GM23338 (cell line): Measurements from ENCODE around the gene CPSF4. TPM values are rescaled to one million over a fixed set of nuclear protein-coding genes. Genes with fewer than 3 reads are reported as not detected.

Source experiments
- ATAC-seq: fragments of 200-7000 bp; cut with Tn5 transposase; 3 replicates; pipeline ENCODE4 v1.9.1; 2020
- DNase-seq: peaks from one replicate; pipeline ENCODE4 v3.0.0-alpha.2; 2015; ENCODE audit warnings: low spot score
- H2AFZ ChIP-seq: fragments of 200-600 bp; sonication (generic); 2 replicates; pipeline ENCODE4 v1.8.0; 2016; ENCODE audit warnings: antibody characterized with exemption, mild to moderate bottlenecking, moderate library complexity
- H3F3A ChIP-seq: fragments of 200-600 bp; sonication (generic); replicated peaks from 2 replicates; pipeline ENCODE4 v1.8.0; 2017; ENCODE audit warnings: antibody characterized with exemption, mixed run types, low read depth
- H3K27ac ChIP-seq: fragments of 200-600 bp; sonication (generic); 2 replicates; pipeline ENCODE4 v1.6.1; 2016; ENCODE audit warnings: low read depth
- H3K27me3 ChIP-seq: fragments of 200-600 bp; sonication (generic); 2 replicates; pipeline ENCODE4 v1.8.0; 2016; ENCODE audit warnings: mild to moderate bottlenecking, mixed run types, moderate library complexity; ENCODE audit not compliant: insufficient read depth
- H3K36me3 ChIP-seq: fragments of 200-600 bp; sonication (generic); 2 replicates; pipeline ENCODE4 v1.8.0; 2016; ENCODE audit warnings: mild to moderate bottlenecking; ENCODE audit not compliant: insufficient read depth
- H3K4me1 ChIP-seq: fragments of 200-600 bp; sonication (generic); 2 replicates; pipeline ENCODE4 v1.8.0; 2016; ENCODE audit warnings: mild to moderate bottlenecking, moderate library complexity; ENCODE audit not compliant: insufficient read depth
- H3K4me2 ChIP-seq: fragments of 200-600 bp; sonication (generic); 2 replicates; pipeline ENCODE4 v1.7.1; 2017; ENCODE audit warnings: mixed run types
- H3K4me3 ChIP-seq: fragments of 200-600 bp; sonication (generic); 2 replicates; pipeline ENCODE4 v1.6.1; 2016; ENCODE audit warnings: mixed run types
- H3K79me2 ChIP-seq: fragments of 200-600 bp; sonication (generic); replicated peaks from 2 replicates; pipeline ENCODE4 v1.8.0; 2017; ENCODE audit warnings: mild to moderate bottlenecking; ENCODE audit not compliant: insufficient read depth
- H3K9me2 ChIP-seq: fragments of 200-600 bp; sonication (generic); 2 replicates; pipeline ENCODE4 v1.8.0; 2017; ENCODE audit not compliant: insufficient read depth
- H4K20me1 ChIP-seq: fragments of 200-600 bp; sonication (generic); replicated peaks from 2 replicates; pipeline ENCODE4 v1.8.0; 2017; ENCODE audit warnings: mild to moderate bottlenecking; ENCODE audit not compliant: insufficient read depth
- H3K27ac Mint-ChIP-seq: 2 replicates; pipeline ENCODE4 v1.8.0; 2020; ENCODE audit warnings: inconsistent platforms, mild to moderate bottlenecking, moderate library complexity, mixed read lengths
- H3K27me3 Mint-ChIP-seq: 3 replicates; pipeline ENCODE4 v1.8.0; 2022; ENCODE audit warnings: low read depth, mild to moderate bottlenecking, moderate library complexity, mixed read lengths, inconsistent platforms; ENCODE audit not compliant: insufficient read depth, poor library complexity
- H3K36me3 Mint-ChIP-seq: 3 replicates; pipeline ENCODE4 v1.8.0; 2021; ENCODE audit warnings: low read depth, mild to moderate bottlenecking, inconsistent platforms, moderate library complexity, mixed read lengths
- H3K4me1 Mint-ChIP-seq: 3 replicates; pipeline ENCODE4 v1.8.0; 2020; ENCODE audit warnings: mild to moderate bottlenecking, inconsistent platforms, mixed read lengths
- H3K4me3 Mint-ChIP-seq: 3 replicates; pipeline ENCODE4 v1.8.0; 2021; ENCODE audit warnings: moderate library complexity, mild to moderate bottlenecking, inconsistent platforms, mixed read lengths
- H3K9me3 Mint-ChIP-seq: 3 replicates; pipeline ENCODE4 v1.8.0; 2020; ENCODE audit warnings: moderate library complexity, mild to moderate bottlenecking, inconsistent platforms, mixed read lengths
- CREB1 ChIP-seq: fragments of 250-450 bp; sonication (Bioruptor Pico); IDR thresholded peaks from 2 replicates; pipeline ENCODE4 v1.5.0; 2020; ENCODE audit warnings: low read depth, mild to moderate bottlenecking, moderate library complexity
- CTCF ChIP-seq, 2 experiments: fragments of 200-600 bp in 1 of 2; sonication (generic) in 1 of 2; conservative IDR thresholded peaks; 2 replicates each; pipeline versions ENCODE4 v1.5.1 to v1.6.1; 2016 to 2017; ENCODE audit warnings: antibody characterized with exemption in 2 of 2, low read depth in 2 of 2, mild to moderate bottlenecking in 2 of 2, moderate library complexity in 1 of 2
- ETS1 ChIP-seq: IDR thresholded peaks from 2 replicates; pipeline ENCODE4 v1.6.1; 2016; ENCODE audit warnings: antibody characterized with exemption
- EZH2 ChIP-seq: fragments of 200-600 bp; sonication (generic); IDR thresholded peaks from one replicate; pipeline ENCODE4 v1.8.0; 2017; ENCODE audit warnings: antibody characterized with exemption, mild to moderate bottlenecking, low read depth; ENCODE audit not compliant: unreplicated experiment
- EZH2phosphoT487 ChIP-seq: fragments of 200-600 bp; sonication (generic); IDR thresholded peaks from one replicate; pipeline ENCODE4 v1.8.1; 2018; ENCODE audit warnings: antibody characterized with exemption; ENCODE audit not compliant: unreplicated experiment
- JUNB ChIP-seq: IDR thresholded peaks from one replicate; pipeline ENCODE4 v1.6.1; 2016; ENCODE audit warnings: antibody characterized with exemption; ENCODE audit not compliant: unreplicated experiment
- NANOG ChIP-seq: IDR thresholded peaks from 2 replicates; pipeline ENCODE4 v1.6.1; 2016; ENCODE audit warnings: antibody characterized with exemption, borderline replicate concordance
- POLR2AphosphoS5 ChIP-seq: IDR thresholded peaks from 2 replicates; pipeline ENCODE4 v1.6.1; 2016; ENCODE audit warnings: antibody characterized with exemption, low read depth
- REST ChIP-seq: IDR thresholded peaks from one replicate; pipeline ENCODE4 v1.6.1; 2018; ENCODE audit warnings: antibody characterized with exemption; ENCODE audit not compliant: unreplicated experiment
- STAT1 ChIP-seq: IDR thresholded peaks from one replicate; pipeline ENCODE4 v1.6.1; 2016; ENCODE audit warnings: antibody characterized with exemption; ENCODE audit not compliant: unreplicated experiment
- ZNF114 ChIP-seq: fragments of 250-450 bp; sonication (Bioruptor Pico); IDR thresholded peaks from 2 replicates; pipeline ENCODE4 v1.5.0; 2020; ENCODE audit warnings: mild to moderate bottlenecking, moderate library complexity
- ZNF331 ChIP-seq: fragments of 250-450 bp; sonication (Bioruptor Pico); IDR thresholded peaks from 2 replicates; pipeline ENCODE4 v1.5.0; 2020; ENCODE audit warnings: low read depth, mild to moderate bottlenecking, moderate library complexity
- polyA plus RNA-seq: library from polyadenylated mRNA; unstranded; fragments of >200 nt; fragmentation: Nextera tagmentation; extraction: Ambion mirVana; gene quantifications from 2 replicates; pipeline ENCODE4 v1.2.1, GENCODE V29; 2016
- total RNA-seq: library from RNA; depleted of rRNA; stranded (reverse); fragments of >200 nt; shearing (Covaris generic); gene quantifications from 2 replicates; pipeline ENCODE4 v1.2.3, GENCODE V29; 2014
- TF ChIP-seq, protein P1 (sequence below): fragments of 250-450 bp; sonication (Bioruptor Pico); IDR thresholded peaks from 2 replicates; pipeline ENCODE4 v1.5.0; 2020; ENCODE audit warnings: mild to moderate bottlenecking, moderate library complexity

Gene CPSF4
- total and polyA plus RNA-seq, 2 experiments from 2014 or later, result 34.3 to 93.2 TPM

GRCh38 chr7:99493823-99494222, 55.1 kb downstream of the CPSF4 start:
- no peak overlapping the region for H3K4me3 ChIP-seq
- peaks cover 12% of the 10 kb centered on the region for H3K4me1 Mint-ChIP-seq
- H3K36me3 ChIP-seq, result peaks cover 41% of the 10 kb centered on the region

More at GRCh38 chr7:99493823-99494222, 55.1 kb downstream of the CPSF4 start:
- no peak overlapping the region for H3K27ac Mint-ChIP-seq
- Histone ChIP-seq H3K9me2 (no peaks in the 10 kb centered on the region), H3K4me1 (peaks cover 11% of the 10 kb centered on the region; the same call in 1 of the 2 replicates), H4K20me1 (peaks cover 17% of the 10 kb centered on the region), H3F3A (peaks cover 20% of the 10 kb centered on the region), H3K4me2 (no peak overlapping the region), H3K27ac (no peak overlapping the region), H2AFZ (no peak overlapping the region), H3K27me3 (no peaks in the 10 kb centered on the region), H3K79me2 (peaks cover 36% of the 10 kb centered on the region)
- no peak for ATAC-seq
- no peak for DNase-seq
- H3K27me3 Mint-ChIP-seq, result no peaks in the 10 kb centered on the region
- peaks cover 66% of the 10 kb centered on the region for H3K36me3 Mint-ChIP-seq
- TF ChIP-seq REST (no peak), STAT1 (no peak), JUNB (no peak), POLR2AphosphoS5 (no peak), CREB1 (CRISPR knock-in tag) (no peak), ZNF331 (no peak), EZH2phosphoT487 (no peak), CTCF (conservative IDR thresholded peaks at IDR 0.05; ENCODE audit: low read depth in 2 of 2) (no peak), EZH2 (no peak), ETS1 (no peak), NANOG (no peak), ZNF114 (no peak)
- TF ChIP-seq, protein P1, sequence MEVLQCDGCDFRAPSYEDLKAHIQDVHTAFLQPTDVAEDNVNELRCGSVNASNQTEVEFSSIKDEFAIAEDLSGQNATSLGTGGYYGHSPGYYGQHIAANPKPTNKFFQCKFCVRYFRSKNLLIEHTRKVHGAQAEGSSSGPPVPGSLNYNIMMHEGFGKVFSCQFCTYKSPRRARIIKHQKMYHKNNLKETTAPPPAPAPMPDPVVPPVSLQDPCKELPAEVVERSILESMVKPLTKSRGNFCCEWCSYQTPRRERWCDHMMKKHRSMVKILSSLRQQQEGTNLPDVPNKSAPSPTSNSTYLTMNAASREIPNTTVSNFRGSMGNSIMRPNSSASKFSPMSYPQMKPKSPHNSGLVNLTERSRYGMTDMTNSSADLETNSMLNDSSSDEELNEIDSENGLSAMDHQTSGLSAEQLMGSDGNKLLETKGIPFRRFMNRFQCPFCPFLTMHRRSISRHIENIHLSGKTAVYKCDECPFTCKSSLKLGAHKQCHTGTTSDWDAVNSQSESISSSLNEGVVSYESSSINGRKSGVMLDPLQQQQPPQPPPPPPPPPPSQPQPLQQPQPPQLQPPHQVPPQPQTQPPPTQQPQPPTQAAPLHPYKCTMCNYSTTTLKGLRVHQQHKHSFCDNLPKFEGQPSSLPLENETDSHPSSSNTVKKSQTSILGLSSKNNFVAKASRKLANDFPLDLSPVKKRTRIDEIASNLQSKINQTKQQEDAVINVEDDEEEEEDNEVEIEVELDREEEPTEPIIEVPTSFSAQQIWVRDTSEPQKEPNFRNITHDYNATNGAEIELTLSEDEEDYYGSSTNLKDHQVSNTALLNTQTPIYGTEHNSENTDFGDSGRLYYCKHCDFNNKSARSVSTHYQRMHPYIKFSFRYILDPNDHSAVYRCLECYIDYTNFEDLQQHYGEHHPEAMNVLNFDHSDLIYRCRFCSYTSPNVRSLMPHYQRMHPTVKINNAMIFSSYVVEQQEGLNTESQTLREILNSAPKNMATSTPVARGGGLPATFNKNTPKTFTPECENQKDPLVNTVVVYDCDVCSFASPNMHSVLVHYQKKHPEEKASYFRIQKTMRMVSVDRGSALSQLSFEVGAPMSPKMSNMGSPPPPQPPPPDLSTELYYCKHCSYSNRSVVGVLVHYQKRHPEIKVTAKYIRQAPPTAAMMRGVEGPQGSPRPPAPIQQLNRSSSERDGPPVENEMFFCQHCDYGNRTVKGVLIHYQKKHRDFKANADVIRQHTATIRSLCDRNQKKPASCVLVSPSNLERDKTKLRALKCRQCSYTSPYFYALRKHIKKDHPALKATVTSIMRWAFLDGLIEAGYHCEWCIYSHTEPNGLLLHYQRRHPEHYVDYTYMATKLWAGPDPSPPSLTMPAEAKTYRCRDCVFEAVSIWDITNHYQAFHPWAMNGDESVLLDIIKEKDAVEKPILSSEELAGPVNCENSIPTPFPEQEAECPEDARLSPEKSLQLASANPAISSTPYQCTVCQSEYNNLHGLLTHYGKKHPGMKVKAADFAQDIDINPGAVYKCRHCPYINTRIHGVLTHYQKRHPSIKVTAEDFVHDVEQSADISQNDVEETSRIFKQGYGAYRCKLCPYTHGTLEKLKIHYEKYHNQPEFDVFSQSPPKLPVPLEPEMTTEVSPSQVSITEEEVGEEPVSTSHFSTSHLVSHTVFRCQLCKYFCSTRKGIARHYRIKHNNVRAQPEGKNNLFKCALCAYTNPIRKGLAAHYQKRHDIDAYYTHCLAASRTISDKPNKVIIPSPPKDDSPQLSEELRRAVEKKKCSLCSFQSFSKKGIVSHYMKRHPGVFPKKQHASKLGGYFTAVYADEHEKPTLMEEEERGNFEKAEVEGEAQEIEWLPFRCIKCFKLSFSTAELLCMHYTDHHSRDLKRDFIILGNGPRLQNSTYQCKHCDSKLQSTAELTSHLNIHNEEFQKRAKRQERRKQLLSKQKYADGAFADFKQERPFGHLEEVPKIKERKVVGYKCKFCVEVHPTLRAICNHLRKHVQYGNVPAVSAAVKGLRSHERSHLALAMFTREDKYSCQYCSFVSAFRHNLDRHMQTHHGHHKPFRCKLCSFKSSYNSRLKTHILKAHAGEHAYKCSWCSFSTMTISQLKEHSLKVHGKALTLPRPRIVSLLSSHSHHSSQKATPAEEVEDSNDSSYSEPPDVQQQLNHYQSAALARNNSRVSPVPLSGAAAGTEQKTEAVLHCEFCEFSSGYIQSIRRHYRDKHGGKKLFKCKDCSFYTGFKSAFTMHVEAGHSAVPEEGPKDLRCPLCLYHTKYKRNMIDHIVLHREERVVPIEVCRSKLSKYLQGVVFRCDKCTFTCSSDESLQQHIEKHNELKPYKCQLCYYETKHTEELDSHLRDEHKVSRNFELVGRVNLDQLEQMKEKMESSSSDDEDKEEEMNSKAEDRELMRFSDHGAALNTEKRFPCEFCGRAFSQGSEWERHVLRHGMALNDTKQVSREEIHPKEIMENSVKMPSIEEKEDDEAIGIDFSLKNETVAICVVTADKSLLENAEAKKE (CRISPR knock-in tag), result no peak
- H3K9me3 Mint-ChIP-seq, result peaks cover 29% of the 10 kb centered on the region
- no peak overlapping the region for H3K4me3 Mint-ChIP-seq
